ENCODE results near the gene ITGA2B. TPM values are rescaled to one million over a fixed set of nuclear protein-coding genes. Genes with fewer than 3 reads are reported as not detected.

The ITGA2B gene
- total RNA-seq = under 1 TPM; 0.36 to 0.62 TPM

GRCh38 chr17:44389281-44389680 is at the start of gene ITGA2B:
TSS of gene ITGA2B (minus strand) at chr17:44389649. CDS start at chr17:44389473, 176 bp downstream.
- Mint-ChIP-seq H3K27me3 (peaks cover 25% of the 10 kb centered on the region), H3K36me3 (no peaks in the 10 kb centered on the region), H3K4me1 (peaks cover 11% of the 10 kb centered on the region), H3K27ac (no peak within 1 kb of the TSS), H3K4me3 (no peak within 1 kb of the TSS), H3K9me3 (no peaks in the 10 kb centered on the region)
- DNase-seq = no peak

- Mint-ChIP-seq H3K4me1 (peaks cover 19% of the 10 kb centered on the region), H3K4me3 (no peak overlapping the region), H3K27ac (no peak overlapping the region), H3K27me3 (no peaks in the 10 kb centered on the region), H3K9me3 (no peaks in the 10 kb centered on the region), H3K36me3 (peaks cover 8% of the 10 kb centered on the region)
- no peak for DNase-seq
Observed at GRCh38 chr17:44439168-44439567, 49.7 kb upstream of the ITGA2B start.

GRCh38 chr17:44438636-44439035 is 49.2 kb upstream of the ITGA2B start:
- H3K9me3 Mint-ChIP-seq = no peaks in the 10 kb centered on the region
- DNase-seq = no peak
- H3K27ac Mint-ChIP-seq = no peak overlapping the region
- H3K27me3 Mint-ChIP-seq = no peaks in the 10 kb centered on the region
- no peak overlapping the region for H3K4me3 Mint-ChIP-seq
- H3K36me3 Mint-ChIP-seq = peaks cover 7% of the 10 kb centered on the region
- H3K4me1 Mint-ChIP-seq = peaks cover 19% of the 10 kb centered on the region

- Mint-ChIP-seq H3K27me3 (no peaks in the 10 kb centered on the region), H3K4me3 (no peak overlapping the region), H3K27ac (no peak overlapping the region), H3K4me1 (peaks cover 19% of the 10 kb centered on the region), H3K9me3 (no peaks in the 10 kb centered on the region), H3K36me3 (peaks cover 13% of the 10 kb centered on the region)
- DNase-seq = no peak
Observed at GRCh38 chr17:44436336-44436735, 46.9 kb upstream of the ITGA2B start.

- no peak for DNase-seq
- Mint-ChIP-seq H3K4me1 (peaks cover 2% of the 10 kb centered on the region), H3K27me3 (no peaks in the 10 kb centered on the region), H3K9me3 (no peaks in the 10 kb centered on the region), H3K36me3 (peaks cover 13% of the 10 kb centered on the region), H3K27ac (no peak overlapping the region), H3K4me3 (no peak overlapping the region)
Observed at GRCh38 chr17:44432254-44433157, 43.1 kb upstream of the ITGA2B start.

- Mint-ChIP-seq H3K27me3 (no peaks in the 10 kb centered on the region), H3K4me1 (no peaks in the 10 kb centered on the region), H3K4me3 (no peak overlapping the region), H3K27ac (no peak overlapping the region), H3K36me3 (peaks cover 2% of the 10 kb centered on the region), H3K9me3 (no peaks in the 10 kb centered on the region)
- no peak for DNase-seq
Observed at GRCh38 chr17:44424828-44425461, 35.5 kb upstream of the ITGA2B start.

GRCh38 chr17:44417553-44417952 is 28.1 kb upstream of the ITGA2B start:
- Mint-ChIP-seq H3K9me3 (no peaks in the 10 kb centered on the region), H3K4me1 (peaks cover 7% of the 10 kb centered on the region), H3K36me3 (peaks cover 14% of the 10 kb centered on the region), H3K27ac (no peak overlapping the region), H3K27me3 (no peaks in the 10 kb centered on the region), H3K4me3 (no peak overlapping the region)
- no peak for DNase-seq

- peaks cover 7% of the 10 kb centered on the region for H3K4me1 Mint-ChIP-seq
- H3K4me3 Mint-ChIP-seq = no peak overlapping the region
- H3K27ac Mint-ChIP-seq = no peak overlapping the region
Observed at GRCh38 chr17:44416558-44417289, 27.3 kb upstream of the ITGA2B start.

GRCh38 chr17:44414394-44415155 is 25.1 kb upstream of the ITGA2B start:
- H3K36me3 Mint-ChIP-seq = peaks cover 14% of the 10 kb centered on the region
- H3K4me3 Mint-ChIP-seq = no peak overlapping the region
- no peak for DNase-seq
- no peaks in the 10 kb centered on the region for H3K27me3 Mint-ChIP-seq
- H3K27ac Mint-ChIP-seq = no peak overlapping the region
- peaks cover 7% of the 10 kb centered on the region for H3K4me1 Mint-ChIP-seq
- no peaks in the 10 kb centered on the region for H3K9me3 Mint-ChIP-seq

More at GRCh38 chr17:44416558-44417289, 27.3 kb upstream of the ITGA2B start:
- peaks cover 14% of the 10 kb centered on the region for H3K36me3 Mint-ChIP-seq
- no peak for DNase-seq
- no peaks in the 10 kb centered on the region for H3K27me3 Mint-ChIP-seq
- no peaks in the 10 kb centered on the region for H3K9me3 Mint-ChIP-seq

GRCh38 chr17:44409309-44410028 is 20.0 kb upstream of the ITGA2B start:
- Mint-ChIP-seq H3K9me3 (no peaks in the 10 kb centered on the region), H3K36me3 (peaks cover 5% of the 10 kb centered on the region)

GRCh38 chr17:44408786-44409185 is 19.3 kb upstream of the ITGA2B start:
- H3K27ac Mint-ChIP-seq = no peak overlapping the region
- DNase-seq = no peak
- peaks cover 5% of the 10 kb centered on the region for H3K36me3 Mint-ChIP-seq
- H3K27me3 Mint-ChIP-seq = no peaks in the 10 kb centered on the region
- no peak overlapping the region for H3K4me3 Mint-ChIP-seq
- no peaks in the 10 kb centered on the region for H3K9me3 Mint-ChIP-seq
- no peaks in the 10 kb centered on the region for H3K4me1 Mint-ChIP-seq

More at GRCh38 chr17:44409309-44410028, 20.0 kb upstream of the ITGA2B start:
- Mint-ChIP-seq H3K4me3 (no peak overlapping the region), H3K27ac (no peak overlapping the region), H3K27me3 (no peaks in the 10 kb centered on the region), H3K4me1 (no peaks in the 10 kb centered on the region)
- DNase-seq = no peak

- Mint-ChIP-seq H3K4me3 (no peak overlapping the region), H3K27ac (no peak overlapping the region), H3K4me1 (peaks cover 4% of the 10 kb centered on the region), H3K9me3 (no peaks in the 10 kb centered on the region), H3K36me3 (peaks cover 15% of the 10 kb centered on the region), H3K27me3 (no peaks in the 10 kb centered on the region)
- no peak for DNase-seq
Observed at GRCh38 chr17:44402564-44403172, 13.2 kb upstream of the ITGA2B start.

GRCh38 chr17:44400226-44400847 is 10.9 kb upstream of the ITGA2B start:
- no peaks in the 10 kb centered on the region for H3K9me3 Mint-ChIP-seq
- peaks cover 16% of the 10 kb centered on the region for H3K36me3 Mint-ChIP-seq
- no peaks in the 10 kb centered on the region for H3K27me3 Mint-ChIP-seq
- no peak overlapping the region for H3K4me3 Mint-ChIP-seq
- no peak for DNase-seq
- H3K4me1 Mint-ChIP-seq = peaks cover 4% of the 10 kb centered on the region
- H3K27ac Mint-ChIP-seq = no peak overlapping the region
